GM21381 (cell line): ENCODE data around the gene ADAM8.
A peak's percentile ranks its signal among the peaks of the same experiment; 100 is the strongest.
"Not testable (repeated sequence)": the region's sequence is repeated elsewhere in the genome, so short reads cannot be mapped to it uniquely, and the experiment has no call there.

ENCODE experiments used
- ATAC-seq: cut with Tn5 transposase; IDR thresholded peaks from one replicate; pipeline ENCODE4 v1.9.1; 2021; ENCODE audit warnings: mild to moderate bottlenecking, moderate library complexity; ENCODE audit not compliant: unreplicated experiment

Gene ADAM8

DNA sequence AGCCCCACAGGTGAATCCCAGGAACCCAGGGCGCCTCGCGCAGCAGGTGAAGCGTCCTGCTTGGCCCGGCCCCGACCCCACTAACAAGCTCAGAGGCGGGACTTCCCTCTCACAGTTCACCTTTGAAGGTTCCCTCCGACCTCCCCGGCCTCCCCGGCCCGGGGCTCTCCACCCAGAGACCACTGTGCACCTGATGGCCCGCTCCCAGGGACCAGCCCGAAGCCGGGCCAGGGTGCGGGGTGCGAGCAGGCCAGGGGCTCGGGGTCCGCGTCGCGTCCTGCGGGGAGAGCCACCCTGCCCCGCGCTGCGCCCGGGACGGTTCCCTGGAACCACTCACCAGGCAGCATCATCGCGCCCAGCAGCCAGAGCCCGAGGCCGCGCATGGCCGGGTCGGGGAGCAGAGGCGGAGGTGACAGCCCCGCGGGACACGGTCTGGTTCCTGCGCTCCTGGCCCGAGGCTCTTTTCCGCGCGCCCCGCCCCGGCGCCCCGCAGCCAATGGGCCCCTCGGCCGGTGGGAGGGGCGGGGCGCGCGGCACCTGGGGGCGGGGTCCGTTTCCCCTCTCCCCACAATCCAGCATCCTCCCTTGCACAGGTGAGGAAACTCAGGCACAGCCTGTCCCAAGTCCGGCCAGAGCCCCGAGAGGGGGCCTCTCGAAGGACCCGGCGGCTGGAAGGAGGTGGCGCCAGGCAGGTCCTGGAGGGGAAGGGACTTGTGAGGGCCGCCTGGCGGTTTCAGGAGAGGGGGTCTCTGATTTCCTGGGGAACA lies at the start of gene ADAM8:
Gene ADAM8, minus strand, starts transcription at position 434 of the 767 bp plus-strand sequence. Its CDS starts 51 bp downstream, at position 383.
- peak; percentile 48 for ATAC-seq

DNA sequence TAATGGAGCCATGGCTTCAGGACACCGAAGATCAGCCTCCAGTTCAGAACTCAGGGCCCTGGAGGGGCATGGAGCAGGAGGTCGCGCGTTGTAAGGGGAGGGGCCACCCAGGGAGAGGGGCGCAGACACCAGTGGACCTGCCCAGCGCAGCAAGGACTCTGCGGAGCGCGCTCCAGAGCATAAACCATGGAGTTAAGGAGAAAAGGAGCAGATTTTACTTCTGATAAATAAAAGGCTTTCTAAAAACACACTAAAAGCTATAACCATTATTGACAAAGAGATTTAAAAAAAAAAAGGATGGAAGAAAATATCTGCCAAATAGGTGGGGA lies 49.5 kb upstream of the ADAM8 start:
- ATAC-seq: no peak

DNA sequence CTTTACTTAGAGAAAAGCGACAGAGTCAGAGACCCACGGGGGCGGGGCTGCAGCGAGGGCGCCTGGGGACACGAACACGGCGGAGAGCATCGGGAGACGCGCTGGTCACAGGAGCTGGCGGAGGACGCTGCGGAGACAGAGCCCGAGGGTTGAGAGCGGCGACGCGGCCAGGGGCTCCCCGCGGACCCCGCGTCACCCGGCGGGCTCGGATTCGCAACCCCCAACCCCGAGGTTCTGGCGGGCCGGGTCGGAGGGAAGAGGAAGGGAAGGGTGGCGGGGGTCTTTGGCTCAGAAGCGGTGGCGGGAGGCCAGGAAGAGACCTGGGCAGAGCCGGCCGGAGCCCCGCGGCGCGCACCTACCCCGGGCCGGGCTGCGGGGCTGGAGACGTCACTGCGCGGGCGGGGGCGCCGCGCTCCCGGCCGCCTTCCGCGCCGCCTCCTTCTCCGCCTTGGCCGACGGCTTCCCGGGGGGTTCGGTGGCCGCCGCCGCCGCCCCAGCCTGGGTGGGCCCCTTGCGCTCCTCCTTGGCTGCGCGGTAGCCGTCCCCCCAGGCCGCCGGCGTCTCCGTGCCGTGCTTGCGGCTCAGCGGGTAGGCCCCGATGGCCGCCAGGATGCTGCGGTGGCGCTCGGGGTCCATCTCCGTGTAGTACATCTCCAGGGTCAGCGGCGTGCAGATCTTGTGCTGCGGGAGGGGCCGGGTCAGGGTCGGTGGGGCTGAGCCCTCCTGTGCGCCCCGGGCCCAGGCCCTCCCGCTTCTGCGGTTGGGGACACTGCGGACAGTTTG lies 49.0 kb upstream of the ADAM8 start:
- ATAC-seq: no peak

DNA sequence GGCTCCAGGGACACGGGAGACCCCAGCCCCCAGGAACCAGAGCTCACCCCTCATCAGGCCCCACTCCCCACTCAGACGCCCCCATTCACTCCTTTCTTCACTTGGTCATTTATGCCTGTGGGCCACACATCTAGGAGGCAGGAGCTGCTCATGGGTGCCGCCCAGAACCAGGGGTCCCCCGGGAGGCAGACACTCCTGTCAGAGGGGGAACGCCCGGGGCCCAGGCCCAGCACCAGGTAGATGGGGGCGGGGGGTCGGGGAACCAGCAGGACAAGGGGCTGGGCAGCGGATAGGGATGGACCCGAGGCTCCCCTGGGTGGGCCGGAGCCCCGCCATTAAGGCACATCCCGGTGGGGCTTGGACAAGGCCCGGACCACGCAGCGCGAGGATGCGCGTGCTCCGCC lies 48.2 kb upstream of the ADAM8 start:
- no peak for ATAC-seq

DNA sequence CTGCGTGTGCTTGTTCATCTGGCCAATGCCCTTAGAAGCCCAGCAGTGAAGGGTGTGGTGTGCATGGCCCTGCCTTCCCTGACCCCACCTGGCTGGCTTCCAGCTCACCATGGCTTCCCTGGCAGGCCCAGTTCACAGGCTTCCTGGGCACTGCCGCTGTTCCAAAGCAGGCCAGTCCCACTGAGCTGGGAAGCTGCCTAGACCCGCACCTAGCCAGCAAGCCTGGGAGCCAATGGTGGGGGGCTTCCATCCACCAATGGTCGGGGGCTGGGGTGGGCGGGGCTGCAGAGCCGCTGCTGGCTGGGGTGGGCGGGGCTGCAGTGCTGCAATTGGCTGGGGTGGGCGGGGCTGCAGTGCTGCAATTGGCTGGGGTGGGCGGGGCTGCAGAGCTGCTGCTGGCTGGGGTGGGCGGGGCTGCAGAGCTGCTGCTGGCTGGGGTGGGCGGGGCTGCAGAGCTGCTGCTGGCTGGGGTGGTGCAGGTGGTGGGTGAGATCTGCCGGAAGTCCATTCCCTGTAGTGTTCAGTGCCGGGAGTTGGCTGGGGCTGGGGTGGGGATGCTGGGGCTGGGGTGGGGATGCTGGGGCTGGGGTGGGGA lies 47.6 kb upstream of the ADAM8 start:
- ATAC-seq: no peak

DNA sequence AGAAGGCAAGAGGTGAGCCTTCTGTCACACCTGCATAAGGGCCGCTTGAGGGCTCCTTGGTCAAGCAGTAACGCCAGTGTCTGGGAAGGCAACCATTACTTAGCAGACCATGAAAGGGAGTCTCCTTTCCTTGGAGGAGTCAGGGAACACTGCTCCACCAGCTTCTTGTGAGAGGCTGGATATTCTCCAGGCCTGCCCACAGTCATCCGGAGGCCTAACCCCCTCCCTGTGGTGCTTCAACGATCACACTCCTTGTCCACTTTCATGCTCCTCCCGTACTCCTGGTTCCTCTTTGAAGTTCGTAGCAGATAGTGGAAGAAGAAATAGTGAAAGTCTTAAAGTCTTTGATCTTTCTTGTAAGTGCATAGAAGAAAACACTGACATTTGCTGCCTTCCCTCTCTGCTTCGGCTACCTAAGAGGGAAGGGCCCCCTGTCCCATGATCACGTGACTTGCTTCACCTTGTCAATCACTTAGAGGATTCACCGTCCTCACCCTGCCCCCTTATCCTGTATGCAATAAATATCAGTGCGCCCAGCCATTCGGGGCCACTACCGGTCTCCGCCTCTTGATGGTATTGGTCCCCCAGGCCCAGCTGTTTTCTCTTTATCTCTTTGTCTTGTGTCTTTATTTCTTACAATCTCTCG lies 45.5 kb upstream of the ADAM8 start:
- ATAC-seq: not testable (repeated sequence)

DNA sequence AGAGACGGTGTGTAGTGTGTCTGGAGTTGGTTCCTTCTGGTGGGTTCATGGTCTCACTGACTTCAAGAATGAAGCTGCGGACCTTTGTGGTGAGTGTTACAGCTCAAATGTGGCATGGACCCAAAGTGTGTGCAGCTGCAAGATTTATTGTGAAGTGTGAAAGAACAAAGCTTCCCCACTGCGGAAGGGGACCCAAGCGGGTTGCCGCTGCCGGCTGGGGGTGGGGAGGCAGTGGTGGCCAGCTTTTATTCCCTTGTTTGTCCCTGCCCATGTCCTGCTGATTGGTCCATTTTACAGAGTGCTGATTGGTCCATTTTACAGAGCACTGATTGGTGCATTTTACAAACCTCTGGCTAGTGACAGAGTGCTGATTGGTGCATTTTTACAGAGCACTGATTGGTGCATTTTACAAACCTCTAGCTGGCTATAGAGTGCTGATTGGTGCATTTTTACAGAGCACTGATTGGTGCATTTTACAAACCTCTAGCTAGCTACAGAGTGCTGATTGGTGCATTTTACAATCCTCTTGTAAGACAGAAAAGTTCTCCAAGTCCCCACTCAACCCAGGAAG lies 44.3 kb upstream of the ADAM8 start:
- ATAC-seq: not testable (repeated sequence)

DNA sequence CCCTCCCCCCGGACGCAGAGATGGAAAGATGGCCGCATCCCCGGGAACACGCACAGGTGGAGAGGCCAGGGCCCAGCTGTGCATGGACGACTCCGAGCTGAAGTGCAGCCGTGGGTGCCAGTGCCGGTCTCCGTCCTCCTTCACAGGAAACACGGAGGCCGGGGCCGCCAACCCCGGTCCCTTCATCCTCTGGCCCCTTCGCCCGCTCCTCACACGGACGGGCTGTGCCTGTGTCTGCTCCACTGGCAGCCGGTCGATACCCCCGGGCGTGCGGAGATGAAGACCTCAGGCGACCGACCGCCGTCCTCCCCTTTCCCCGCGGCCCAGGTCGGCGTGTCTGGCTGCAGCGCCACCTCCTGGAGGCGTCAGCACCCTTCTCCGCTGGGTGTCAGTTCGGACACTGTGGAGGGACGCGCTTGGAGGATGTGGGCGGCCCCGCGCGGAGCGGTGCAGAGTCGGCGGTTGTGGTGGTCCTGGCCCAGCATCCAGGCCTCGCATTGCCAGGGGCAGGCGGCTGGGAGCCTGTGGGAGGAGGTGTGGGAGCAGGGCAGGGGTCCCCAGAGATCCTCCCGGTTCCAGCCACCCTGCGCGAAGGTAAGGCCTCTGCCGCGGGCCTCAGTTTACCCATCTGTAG lies 41.9 kb upstream of the ADAM8 start:
- ATAC-seq: peak; percentile 77

DNA sequence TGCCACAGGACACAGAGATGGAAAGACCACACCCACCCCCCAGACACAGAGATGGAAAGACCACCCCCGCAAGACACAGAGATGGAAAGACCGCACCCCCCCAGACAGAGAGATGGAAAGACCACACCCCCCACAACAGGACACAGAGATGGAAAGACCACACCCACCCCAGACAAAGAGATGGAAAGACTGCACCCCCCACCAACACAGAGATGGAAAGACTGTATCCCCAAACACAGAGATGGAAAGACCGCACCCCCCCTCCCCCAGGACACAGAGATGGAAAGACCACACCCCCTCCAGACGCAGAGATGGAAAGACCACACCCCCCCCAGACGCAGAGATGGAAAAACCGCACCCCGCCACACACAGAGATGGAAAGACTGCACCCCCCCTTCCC lies 40.1 kb upstream of the ADAM8 start:
- ATAC-seq: no peak

DNA sequence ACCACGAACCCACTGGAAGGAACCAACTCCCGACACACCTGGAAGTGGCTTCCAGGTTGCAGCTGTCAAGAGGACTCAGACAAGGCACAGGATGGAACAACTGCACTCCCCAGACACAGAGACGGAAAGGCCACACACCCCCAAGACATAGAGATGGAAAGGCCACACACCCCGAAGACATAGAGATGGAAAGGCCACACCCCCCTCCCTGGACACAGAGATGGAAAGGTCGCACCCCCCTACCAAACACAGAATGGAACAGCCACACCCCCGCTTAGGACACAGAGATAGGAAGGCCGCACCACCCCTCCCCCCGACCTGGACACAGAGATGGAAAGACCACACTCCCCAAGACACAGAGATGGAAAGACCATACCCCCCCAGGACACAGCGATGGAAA lies 39.6 kb upstream of the ADAM8 start:
- no peak for ATAC-seq

DNA sequence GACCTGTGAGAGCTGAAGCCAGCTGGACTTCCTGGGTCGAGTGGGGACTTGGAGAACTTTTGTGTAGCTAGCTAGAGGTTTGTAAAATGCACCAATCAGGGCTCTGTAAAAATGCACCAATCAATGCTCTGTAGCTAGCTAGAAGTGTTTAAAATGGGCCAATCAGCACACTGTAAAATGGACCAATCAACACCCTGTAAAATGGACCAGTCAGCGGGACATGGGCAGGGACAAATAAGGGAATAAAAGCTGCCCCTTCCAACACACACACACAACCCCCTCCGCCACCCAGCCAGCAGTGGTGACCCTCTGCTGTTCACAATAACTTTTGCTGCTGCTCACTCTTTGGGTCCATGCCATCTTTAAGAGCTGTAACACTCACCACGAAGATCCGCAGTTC lies 39.2 kb upstream of the ADAM8 start:
- no peak for ATAC-seq

DNA sequence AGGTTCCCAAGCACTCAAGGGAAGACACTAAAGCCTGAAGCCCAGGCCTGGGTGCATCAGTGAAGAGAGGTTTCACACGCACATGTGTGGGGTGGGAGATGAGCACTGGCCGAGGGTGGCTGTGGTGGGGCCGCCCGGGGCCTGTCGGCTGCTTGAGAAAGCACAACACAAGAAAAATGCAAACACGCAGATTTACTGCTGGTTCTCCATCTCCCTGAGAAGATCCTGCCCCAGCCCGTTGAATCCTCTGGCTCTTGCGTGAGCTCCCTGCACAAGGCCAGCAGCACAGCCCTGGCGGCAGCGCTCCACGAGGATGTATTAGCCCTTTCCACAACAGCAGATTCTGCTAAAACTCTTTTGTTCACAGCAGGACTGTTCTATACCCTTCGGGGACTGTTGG lies 38.2 kb upstream of the ADAM8 start:
- ATAC-seq: no peak

DNA sequence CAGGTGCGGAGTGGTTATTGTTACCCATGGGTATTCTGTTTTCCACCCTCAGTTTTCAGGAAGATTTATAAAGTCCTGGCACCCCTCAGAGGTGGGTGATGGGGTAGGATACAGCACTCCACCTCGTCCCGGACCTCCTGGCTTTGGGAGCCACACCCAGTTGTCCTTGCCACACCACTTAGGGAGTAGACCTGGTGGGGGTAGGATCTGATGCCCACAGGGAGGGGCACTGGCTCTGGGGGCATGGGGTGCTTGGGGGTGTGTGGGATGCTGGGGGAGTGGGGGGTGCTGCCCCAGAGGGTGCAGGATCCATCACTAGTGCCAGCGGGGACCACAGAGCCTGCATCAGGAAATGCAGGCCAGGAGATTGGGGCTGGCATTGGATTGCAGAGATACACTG lies 36.5 kb upstream of the ADAM8 start:
- no peak for ATAC-seq

DNA sequence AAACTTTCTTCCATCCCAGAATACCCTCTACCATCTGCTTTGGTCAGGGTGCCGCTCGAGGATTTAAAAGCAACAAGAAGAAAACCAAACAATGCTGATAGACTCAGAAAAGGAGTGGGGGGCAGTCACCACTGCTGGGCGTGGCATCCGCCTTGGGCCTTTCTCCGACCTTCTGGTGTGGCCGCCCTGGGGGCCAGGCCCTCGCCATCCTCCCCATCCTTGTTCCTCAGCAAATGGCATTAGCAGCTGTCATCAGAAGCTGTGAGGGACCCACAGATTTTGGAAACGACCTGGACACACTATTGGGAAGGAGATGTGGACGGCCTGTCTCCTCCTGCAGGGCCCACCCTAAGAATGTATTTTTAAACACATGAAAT lies 36.1 kb upstream of the ADAM8 start:
- no peak for ATAC-seq

DNA sequence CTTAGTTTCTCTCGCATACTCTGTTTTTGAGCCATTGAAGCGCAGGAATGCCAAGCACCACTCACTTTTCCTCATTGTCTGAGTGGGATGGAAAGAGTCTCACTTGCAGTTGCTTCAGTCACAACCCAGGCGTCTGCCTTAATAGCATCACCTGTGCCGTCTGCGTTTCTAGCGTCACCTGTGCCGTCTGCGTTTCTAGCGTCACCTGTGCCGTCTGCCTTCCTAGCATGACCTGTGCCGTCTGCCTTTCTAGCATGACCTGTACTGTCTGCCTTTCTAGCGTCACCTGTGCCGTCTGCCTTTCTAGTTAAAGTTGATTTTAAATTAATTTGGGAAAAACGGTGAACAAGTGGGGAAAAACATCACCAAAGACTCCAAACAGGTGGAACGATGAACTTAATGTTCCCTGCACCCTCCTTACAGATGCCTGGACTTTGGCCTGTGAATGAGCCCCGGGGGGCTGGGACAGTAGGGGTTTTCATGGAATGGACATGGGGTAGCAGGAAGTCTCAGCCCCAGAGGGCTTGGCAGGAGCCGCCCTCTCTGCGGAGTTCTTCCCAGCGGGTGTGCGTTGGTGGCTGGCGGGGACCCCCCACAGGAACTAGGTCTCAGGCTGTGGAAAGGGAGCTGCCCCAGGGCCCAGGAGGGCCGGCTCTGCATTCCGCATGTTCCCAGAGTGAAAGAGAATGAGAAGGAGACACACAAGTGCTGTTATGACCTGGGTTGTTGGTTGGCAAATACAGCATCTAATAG lies 35.5 kb upstream of the ADAM8 start:
- ATAC-seq: no peak

DNA sequence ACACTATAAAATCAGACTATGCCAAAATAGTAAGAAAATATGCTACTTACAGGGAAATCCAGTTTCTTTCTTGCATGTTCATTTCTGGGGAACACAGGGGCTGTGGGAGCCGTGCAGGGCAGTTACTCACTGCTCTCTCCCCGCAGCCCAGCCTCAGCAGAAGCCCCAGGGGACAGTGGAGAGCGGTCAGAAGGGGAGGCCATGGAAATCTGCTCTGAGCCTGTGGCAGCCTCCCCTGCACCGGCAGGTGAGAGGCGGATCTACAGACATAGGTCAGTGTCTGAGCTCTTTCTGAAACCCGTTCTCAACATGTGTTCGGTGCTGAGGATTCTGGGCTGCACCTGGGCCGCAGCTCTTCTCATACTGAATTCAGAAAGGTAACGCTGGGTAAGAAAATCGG lies 34.9 kb upstream of the ADAM8 start:
- ATAC-seq: no peak

DNA sequence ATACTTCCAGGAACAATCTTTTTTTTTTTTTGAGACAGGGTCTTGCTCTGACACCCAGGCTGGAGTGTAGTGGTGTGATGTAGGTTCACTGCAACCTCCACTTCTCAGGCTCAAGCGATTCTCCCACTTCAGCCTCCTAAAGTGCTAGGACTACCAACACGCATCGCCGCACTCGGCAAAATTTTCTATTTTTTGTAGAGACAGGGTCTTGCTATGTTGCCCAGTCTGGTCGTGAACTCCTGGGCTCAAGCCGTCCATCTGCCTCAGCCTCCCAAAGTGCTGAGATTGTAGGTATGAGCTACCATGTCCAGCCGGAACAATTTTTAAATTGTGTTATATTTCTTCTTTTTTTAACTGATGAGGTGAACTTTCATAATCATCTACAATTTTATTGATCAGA lies 34.1 kb upstream of the ADAM8 start:
- no peak for ATAC-seq

DNA sequence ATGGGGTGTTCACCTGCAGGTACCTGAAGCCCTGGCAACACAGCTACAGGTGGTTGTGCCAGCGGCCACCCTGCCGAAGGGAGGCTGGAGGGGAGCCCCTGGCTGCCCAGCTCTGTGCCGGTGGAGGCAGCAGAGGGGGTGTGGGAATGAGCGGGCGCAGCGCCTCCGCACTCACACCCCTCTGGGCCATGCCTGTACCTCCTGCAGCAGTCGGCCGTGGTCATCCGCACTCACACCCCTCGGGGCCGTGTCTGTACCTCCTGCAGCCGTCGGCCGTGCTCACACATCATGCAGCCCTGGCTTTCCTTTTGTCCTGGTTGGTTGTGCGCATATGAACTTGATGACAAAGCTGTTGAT lies 33.7 kb upstream of the ADAM8 start:
- ATAC-seq: no peak

DNA sequence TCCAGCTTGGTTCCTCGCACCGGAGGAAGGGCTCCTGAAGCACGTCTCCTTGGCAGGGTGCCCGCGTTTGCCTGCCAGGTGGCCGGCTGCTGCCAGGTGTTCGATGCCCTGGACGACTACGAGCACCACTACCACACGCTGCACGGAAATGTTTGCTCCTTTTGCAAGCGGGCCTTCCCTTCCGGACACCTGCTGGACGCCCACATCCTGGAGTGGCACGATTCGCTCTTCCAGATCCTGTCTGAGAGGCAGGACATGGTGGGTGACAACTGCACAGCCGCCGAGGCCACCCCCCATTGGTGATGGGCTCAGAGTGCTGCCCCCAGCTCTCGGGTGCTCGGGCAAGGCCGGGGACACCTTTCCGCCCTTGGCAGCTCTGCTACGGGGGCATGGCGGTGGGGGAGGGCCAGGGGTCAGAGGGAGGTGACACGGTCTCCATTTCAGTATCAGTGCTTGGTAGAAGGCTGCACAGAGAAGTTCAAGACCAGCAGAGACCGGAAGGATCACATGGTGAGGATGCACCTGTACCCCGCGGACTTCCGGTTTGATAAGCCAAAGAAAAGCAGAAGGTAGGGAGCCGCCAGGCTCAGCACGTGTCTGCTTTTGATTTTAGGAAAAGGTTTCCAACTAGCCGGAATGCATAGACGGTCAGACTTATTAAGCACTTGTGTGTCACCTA lies 33.2 kb upstream of the ADAM8 start:
- no peak for ATAC-seq
